Panc1 (cell line): ENCODE data around the gene UTRN. TPM values are rescaled to one million over a fixed set of nuclear protein-coding genes. Genes with fewer than 3 reads are reported as not detected.

Experiments used
- ATAC-seq: fragments of 200-7000 bp; cut with Tn5 transposase; 2 replicates; pipeline ENCODE4 v1.9.1; 2020; ENCODE audit warnings: mild to moderate bottlenecking, moderate library complexity
- Bru-seq: library from RNA; stranded (reverse); fragments of 400-500 nt; gene quantifications from one replicate; lab custom pipeline; 2021; lab: Mats Ljungman, UMichigan
- BruChase-seq, 2 experiments: library from RNA; stranded (reverse); fragments of 400-500 nt; gene quantifications; one replicate each; lab custom pipeline; 2021; lab: Mats Ljungman, UMichigan
- BruUV-seq: library from RNA; stranded (reverse); fragments of 400-500 nt; replicated peaks from 2 replicates; lab custom pipeline; 2021; lab: Mats Ljungman, UMichigan
- CTCF ChIA-PET: fragments of 300-600 bp; sonication (Branson Sonifier 250); formaldehyde crosslinking; loops from one replicate; lab custom pipeline; 2022; ENCODE audit warnings: antibody characterized with exemption; lab: Charles Lee
- POLR2A ChIA-PET: fragments of 300-600 bp; sonication (Branson Sonifier 250); formaldehyde crosslinking; loops from one replicate; lab custom pipeline; 2022; ENCODE audit warnings: antibody characterized with exemption; lab: Charles Lee
- DNase-seq: peaks from one replicate; pipeline ENCODE4 v3.0.0-alpha.2; 2010; ENCODE audit warnings: low read depth, low spot score
- H3K27ac ChIP-seq: 2 replicates; pipeline ENCODE4 v1.5.1; 2011; ENCODE audit warnings: mild to moderate bottlenecking, low read length, inconsistent platforms
- H3K27me3 ChIP-seq: fragments of 200-500 bp; sonication (Bioruptor generic); 2 replicates; pipeline ENCODE4 v1.6.0; 2014; ENCODE audit warnings: low read length, inconsistent platforms; ENCODE audit not compliant: control insufficient read depth, insufficient read depth
- H3K36me3 ChIP-seq: fragments of 200-500 bp; sonication (Bioruptor generic); 2 replicates; pipeline ENCODE4 v1.5.1; 2014; ENCODE audit warnings: inconsistent platforms, mild to moderate bottlenecking, low read length, moderate library complexity; ENCODE audit not compliant: control insufficient read depth, insufficient read depth
- H3K4me1 ChIP-seq: 2 replicates; pipeline ENCODE4 v1.5.1; 2011; ENCODE audit warnings: inconsistent platforms, mild to moderate bottlenecking, low read length, moderate library complexity; ENCODE audit not compliant: control insufficient read depth, insufficient read depth
- H3K4me3 ChIP-seq, 2 experiments: 2 replicates each; pipeline ENCODE4 v1.5.1; 2011 to 2012; ENCODE audit warnings: low read depth in 2 of 2, low read length in 2 of 2, mild to moderate bottlenecking in 2 of 2, inconsistent platforms in 1 of 2, moderate library complexity in 1 of 2
- H3K9me3 ChIP-seq: fragments of 200-500 bp; sonication (Bioruptor generic); 2 replicates; pipeline ENCODE4 v1.5.1; 2014; ENCODE audit warnings: low read depth, mild to moderate bottlenecking, inconsistent platforms, low read length, moderate library complexity; ENCODE audit not compliant: control insufficient read depth, insufficient read depth
- POLR2AphosphoS5 ChIP-seq: IDR thresholded peaks from 2 replicates; pipeline ENCODE4 v1.6.1; 2012; ENCODE audit warnings: mild to moderate bottlenecking, low read depth, low read length, moderate library complexity
- SIN3A ChIP-seq: IDR thresholded peaks from 2 replicates; pipeline ENCODE4 v1.6.1; 2012; ENCODE audit warnings: low read depth, mild to moderate bottlenecking, low read length, moderate library complexity, borderline replicate concordance; ENCODE audit not compliant: insufficient read depth
- TCF7L2 ChIP-seq: IDR thresholded peaks from 2 replicates; pipeline ENCODE4 v1.6.1; 2011; ENCODE audit warnings: mild to moderate bottlenecking, low read depth, low read length, inconsistent platforms
- in situ Hi-C: cut with HindIII; loops from 2 replicates; pipeline ENCODE4 v1.10.0; 2016; ENCODE audit warnings: low sequenced_read_pairs, low pct_unique_long_range_greater_than_20kb
- intact Hi-C: fragments of 100-400 bp; cut with micrococcal nuclease; formaldehyde crosslinking; loops from one replicate; pipeline ENCODE4 v1.10.0; 2022; ENCODE audit not compliant: unreplicated experiment
- long read RNA-seq: library from polyadenylated mRNA; unstranded; transcript quantifications from one replicate; pipeline ENCODE4 v2.0.0, GENCODE V29; 2021; ENCODE audit not compliant: unreplicated experiment
- polyA plus RNA-seq: library from polyadenylated mRNA; unstranded; fragments of >200 nt; gene quantifications from one replicate; pipeline ENCODE4 v1.2.1, GENCODE V29; 2012; ENCODE audit warnings: missing spikeins; ENCODE audit not compliant: insufficient read length
- total RNA-seq: library from RNA; stranded (reverse); gene quantifications from one replicate; pipeline ENCODE4 v1.2.1, GENCODE V29; 2021; ENCODE audit not compliant: unreplicated experiment
- TF ChIP-seq, protein P1 (sequence below): fragments of 450-650 bp; IDR thresholded peaks from 2 replicates; pipeline ENCODE4 v1.5.1; 2017; ENCODE audit warnings: mild to moderate bottlenecking
- TF ChIP-seq, protein P2 (sequence below), 2 experiments: IDR thresholded peaks; 2 replicates each; pipeline ENCODE4 v1.6.1; 2011 to 2012; ENCODE audit warnings: low read depth in 2 of 2, control low read depth in 1 of 2, low read length in 1 of 2, mild to moderate bottlenecking in 1 of 2, moderate library complexity in 1 of 2; ENCODE audit not compliant: insufficient read depth in 1 of 2

UTRN gene
- 122 TPM for total RNA-seq
- polyA plus RNA-seq: 52.1 TPM
- percentile 90 among the genes with signal in this experiment for Bru-seq, nascent RNA
- percentile 76 among the genes with signal in this experiment for BruChase-seq, experiment 1, labeled RNA remaining after a 2-hour chase
- percentile 81 among the genes with signal in this experiment for BruChase-seq, experiment 2, labeled RNA remaining after a 6-hour chase
- long read RNA-seq, partial matches to known transcripts: 24 of 46 reads
- long read RNA-seq, other reads (novel, unspliced or antisense): 22 of 46 reads

DNA sequence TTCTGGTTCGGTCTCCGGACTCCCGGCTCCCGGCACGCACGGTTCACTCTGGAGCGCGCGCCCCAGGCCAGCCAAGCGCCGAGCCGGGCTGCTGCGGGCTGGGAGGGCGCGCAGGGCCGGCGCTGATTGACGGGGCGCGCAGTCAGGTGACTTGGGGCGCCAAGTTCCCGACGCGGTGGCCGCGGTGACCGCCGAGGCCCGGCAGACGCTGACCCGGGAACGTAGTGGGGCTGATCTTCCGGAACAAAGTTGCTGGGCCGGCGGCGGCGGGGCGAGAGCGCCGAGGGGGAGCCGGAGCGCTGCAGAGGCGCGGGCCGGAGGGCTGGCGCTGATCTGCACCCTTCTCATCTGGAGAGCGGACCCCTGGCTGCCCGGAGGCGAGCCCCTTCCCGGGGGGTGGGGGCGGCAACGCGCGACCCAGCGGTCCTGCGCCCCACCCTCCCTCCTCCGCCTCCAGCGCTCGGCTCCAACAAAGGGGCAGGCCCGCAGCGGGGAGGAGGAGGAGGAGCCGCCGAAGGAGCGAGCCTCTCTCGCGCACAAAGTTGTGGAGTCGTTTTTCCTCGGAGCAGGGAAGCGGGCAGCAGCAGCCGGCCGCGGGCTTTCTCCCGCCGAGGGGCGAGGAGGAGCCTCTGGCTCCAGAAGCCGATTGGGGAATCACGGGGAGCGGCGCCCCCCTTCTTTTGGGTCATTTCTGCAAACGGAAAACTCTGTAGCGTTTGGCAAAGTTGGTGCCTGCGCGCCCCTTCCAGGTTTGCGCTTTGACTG, at the start of gene UTRN:
TSS of gene UTRN (plus strand) at position 553 of the 765 bp plus-strand sequence. CDS start 6,494 bp downstream, outside the sequence.
- in situ Hi-C loops (loop anchor here (10.0 kb wide), 1 partner anchor 190 kb away; no protein-coding TSS in a partner anchor), intact Hi-C loops (loop anchor here (2.0 to 10.0 kb wide), 3 partner anchors 68 to 197 kb away; no protein-coding TSS in a partner anchor)
- peak within 1 kb of the TSS; percentile 91 to 94 for H3K4me3 ChIP-seq
- H3K4me1 ChIP-seq: peaks cover 22% of the 10 kb centered on the region
- ATAC-seq (peak; percentile 86), DNase-seq (no peak)
- H3K36me3 ChIP-seq: no peaks in the 10 kb centered on the region
- no TSS peak for BruUV-seq
- POLR2A ChIA-PET: interaction anchor here (0.6 kb wide), 1 partner anchor 161 kb away, joined by 3 read pairs; no protein-coding TSS in a partner anchor
- TF ChIP-seq, protein P1, sequence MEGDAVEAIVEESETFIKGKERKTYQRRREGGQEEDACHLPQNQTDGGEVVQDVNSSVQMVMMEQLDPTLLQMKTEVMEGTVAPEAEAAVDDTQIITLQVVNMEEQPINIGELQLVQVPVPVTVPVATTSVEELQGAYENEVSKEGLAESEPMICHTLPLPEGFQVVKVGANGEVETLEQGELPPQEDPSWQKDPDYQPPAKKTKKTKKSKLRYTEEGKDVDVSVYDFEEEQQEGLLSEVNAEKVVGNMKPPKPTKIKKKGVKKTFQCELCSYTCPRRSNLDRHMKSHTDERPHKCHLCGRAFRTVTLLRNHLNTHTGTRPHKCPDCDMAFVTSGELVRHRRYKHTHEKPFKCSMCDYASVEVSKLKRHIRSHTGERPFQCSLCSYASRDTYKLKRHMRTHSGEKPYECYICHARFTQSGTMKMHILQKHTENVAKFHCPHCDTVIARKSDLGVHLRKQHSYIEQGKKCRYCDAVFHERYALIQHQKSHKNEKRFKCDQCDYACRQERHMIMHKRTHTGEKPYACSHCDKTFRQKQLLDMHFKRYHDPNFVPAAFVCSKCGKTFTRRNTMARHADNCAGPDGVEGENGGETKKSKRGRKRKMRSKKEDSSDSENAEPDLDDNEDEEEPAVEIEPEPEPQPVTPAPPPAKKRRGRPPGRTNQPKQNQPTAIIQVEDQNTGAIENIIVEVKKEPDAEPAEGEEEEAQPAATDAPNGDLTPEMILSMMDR: no peak
- TF ChIP-seq, protein P2, sequence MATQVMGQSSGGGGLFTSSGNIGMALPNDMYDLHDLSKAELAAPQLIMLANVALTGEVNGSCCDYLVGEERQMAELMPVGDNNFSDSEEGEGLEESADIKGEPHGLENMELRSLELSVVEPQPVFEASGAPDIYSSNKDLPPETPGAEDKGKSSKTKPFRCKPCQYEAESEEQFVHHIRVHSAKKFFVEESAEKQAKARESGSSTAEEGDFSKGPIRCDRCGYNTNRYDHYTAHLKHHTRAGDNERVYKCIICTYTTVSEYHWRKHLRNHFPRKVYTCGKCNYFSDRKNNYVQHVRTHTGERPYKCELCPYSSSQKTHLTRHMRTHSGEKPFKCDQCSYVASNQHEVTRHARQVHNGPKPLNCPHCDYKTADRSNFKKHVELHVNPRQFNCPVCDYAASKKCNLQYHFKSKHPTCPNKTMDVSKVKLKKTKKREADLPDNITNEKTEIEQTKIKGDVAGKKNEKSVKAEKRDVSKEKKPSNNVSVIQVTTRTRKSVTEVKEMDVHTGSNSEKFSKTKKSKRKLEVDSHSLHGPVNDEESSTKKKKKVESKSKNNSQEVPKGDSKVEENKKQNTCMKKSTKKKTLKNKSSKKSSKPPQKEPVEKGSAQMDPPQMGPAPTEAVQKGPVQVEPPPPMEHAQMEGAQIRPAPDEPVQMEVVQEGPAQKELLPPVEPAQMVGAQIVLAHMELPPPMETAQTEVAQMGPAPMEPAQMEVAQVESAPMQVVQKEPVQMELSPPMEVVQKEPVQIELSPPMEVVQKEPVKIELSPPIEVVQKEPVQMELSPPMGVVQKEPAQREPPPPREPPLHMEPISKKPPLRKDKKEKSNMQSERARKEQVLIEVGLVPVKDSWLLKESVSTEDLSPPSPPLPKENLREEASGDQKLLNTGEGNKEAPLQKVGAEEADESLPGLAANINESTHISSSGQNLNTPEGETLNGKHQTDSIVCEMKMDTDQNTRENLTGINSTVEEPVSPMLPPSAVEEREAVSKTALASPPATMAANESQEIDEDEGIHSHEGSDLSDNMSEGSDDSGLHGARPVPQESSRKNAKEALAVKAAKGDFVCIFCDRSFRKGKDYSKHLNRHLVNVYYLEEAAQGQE (IDR thresholded peaks at IDR 0.05; ENCODE audit: insufficient read depth in 1 of 2, low read depth in 2 of 2, low read length in 1 of 2): no peak
- peak; percentile 67; the same call in 1 of the 2 replicates for TF ChIP-seq POLR2AphosphoS5
- peak; percentile 88 for TF ChIP-seq TCF7L2
- TF ChIP-seq SIN3A: peak; percentile 88; the same call in 1 of the 2 replicates
- H3K27me3 ChIP-seq: no peaks in the 10 kb centered on the region
- H3K9me3 ChIP-seq: no peaks in the 10 kb centered on the region
- CTCF ChIA-PET: no interaction called here
- H3K27ac ChIP-seq: peak within 1 kb of the TSS; percentile 95

DNA sequence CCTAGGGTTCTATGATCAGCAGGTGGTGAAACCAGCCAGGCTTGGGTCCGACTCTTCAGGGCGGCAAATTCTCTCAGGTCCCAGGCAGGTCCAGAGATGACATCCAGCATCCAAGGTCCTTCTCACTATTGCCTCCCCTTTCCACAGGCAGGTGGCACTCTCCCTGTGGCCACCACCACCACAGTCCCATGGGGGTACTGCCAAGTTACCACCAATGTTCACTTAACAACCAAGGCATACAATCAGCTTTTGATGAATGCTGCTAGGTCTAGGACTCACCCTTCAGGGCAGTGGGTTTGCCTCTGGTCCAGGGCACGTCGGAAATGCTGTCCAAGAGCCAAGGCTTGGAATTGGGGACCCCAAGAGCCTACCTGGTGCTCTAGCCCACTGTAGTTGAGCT, 40.4 kb upstream of the UTRN start:
- ChIA-PET CTCF (no interaction called here), POLR2A (no interaction called here)
- ATAC-seq (no peak), DNase-seq (no peak)
- in situ Hi-C loops (no loop called here), intact Hi-C loops (no loop called here)
- H3K9me3 ChIP-seq: 0 out of 2 replicates have a peak, but pooled peaks cover 3% of the 10 kb centered on the region
- H3K27ac ChIP-seq: no peak overlapping the region
- no peaks in the 10 kb centered on the region for H3K36me3 ChIP-seq
- no peaks in the 10 kb centered on the region for H3K27me3 ChIP-seq
- H3K4me1 ChIP-seq: no peaks in the 10 kb centered on the region
- no TSS peak for BruUV-seq
- TF ChIP-seq, protein P2 (IDR thresholded peaks at IDR 0.05; ENCODE audit: insufficient read depth in 1 of 2, low read depth in 2 of 2, low read length in 1 of 2): no peak
- no peak for TF ChIP-seq TCF7L2
- no peak for TF ChIP-seq SIN3A
- TF ChIP-seq, protein P1: no peak
- no peak for TF ChIP-seq POLR2AphosphoS5
- H3K4me3 ChIP-seq: no peak overlapping the region
